HG03039 (cell line): Measurements from ENCODE around the gene CAMK2G.

ENCODE experiments used
- ATAC-seq: cut with Tn5 transposase; IDR thresholded peaks from one replicate; pipeline ENCODE4 v1.9.1; 2021; ENCODE audit warnings: mild to moderate bottlenecking, moderate library complexity; ENCODE audit not compliant: unreplicated experiment

Gene CAMK2G

DNA sequence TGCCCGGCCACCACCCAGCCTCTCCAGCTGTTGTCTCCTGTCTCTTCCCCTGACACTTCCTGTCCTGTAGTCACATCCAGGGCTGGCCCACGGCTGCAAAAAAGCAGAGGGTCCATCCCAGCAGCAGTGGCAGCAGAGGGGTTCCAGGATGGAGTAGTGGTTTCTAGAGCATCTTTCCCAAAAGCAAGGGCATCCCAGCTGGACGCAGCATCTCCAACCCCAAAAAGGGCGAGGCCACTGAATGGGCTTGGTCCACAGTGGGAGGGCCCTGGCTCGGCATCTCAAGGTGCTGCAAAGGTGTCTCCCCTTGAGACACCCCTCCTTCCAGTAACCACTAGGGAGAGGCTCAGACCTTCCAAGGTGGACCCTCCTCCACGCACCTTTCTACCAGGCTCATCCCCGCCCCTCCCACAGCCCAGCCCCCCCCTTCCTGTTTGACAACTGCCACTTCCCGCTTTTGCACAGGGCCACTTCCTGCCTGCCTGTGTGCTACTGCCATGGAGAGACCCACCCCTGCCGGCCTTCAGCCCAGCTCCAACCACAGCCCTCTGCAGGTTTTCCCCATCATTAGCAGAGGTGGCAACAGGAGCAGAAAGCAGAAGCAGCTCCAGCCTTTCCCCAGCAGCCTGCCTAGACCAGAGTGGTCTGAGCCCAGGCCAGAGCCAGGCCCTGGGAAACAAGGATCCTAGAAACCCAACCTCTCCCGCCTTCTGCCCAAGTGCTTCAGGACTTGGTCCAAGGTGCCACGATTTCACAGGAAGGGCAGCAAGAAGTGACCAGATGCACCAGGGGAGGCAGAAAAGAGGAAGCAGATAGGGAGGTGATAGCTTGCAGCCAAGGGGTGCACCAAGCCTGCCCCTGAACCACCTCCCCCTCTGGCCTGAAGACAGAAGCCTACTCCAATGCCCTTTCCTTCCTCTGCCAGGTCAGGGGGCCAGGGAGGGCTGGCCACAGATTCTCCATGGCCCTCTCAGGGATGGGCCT lies 8.6 kb downstream of the CAMK2G start:
- peak; percentile 65 for ATAC-seq

- no peak for ATAC-seq
Measured at GRCh38 chr10:73865107-73865458, 9.3 kb downstream of the CAMK2G start.

- ATAC-seq: no peak
Measured at GRCh38 chr10:73864229-73864628, 10.1 kb downstream of the CAMK2G start.

- ATAC-seq: no peak
Measured at GRCh38 chr10:73863039-73863817, 11.1 kb downstream of the CAMK2G start.

- ATAC-seq: no peak
Measured at GRCh38 chr10:73862011-73862410, 12.3 kb downstream of the CAMK2G start.

DNA sequence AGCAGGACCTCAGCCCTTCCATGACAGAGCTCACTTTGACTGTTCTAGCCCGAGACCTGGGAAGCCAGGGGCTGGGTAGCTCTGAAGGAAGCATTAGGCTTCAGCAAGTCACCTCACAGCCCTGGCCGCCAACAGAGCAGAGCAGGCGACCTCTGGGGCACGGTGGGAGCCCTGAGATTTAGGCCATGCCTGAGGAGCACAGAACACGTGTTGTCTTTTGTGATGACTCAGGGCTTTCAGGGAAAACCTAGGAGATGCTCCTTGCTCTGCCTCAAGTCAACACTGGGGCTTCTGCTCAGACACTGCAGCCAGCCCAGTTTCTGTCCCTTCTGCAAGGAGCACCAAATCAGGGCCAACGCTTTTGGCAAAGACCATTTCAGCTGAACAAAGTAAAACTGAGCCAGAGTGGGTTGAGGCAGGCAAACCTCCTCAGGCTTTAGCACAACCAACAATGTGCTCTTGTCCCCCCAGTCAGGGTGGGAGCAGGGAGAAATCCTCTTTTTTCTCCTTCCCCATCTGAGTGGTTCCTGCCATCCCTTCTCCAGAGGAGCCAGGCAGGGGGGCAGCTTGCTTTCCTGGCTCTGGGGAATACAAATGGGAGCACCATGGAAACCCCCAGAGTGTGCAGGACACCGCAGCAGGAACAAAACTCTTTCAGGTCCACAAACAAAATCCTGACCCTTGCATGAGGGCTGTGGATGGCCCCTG lies 14.4 kb downstream of the CAMK2G start:
- ATAC-seq: no peak

DNA sequence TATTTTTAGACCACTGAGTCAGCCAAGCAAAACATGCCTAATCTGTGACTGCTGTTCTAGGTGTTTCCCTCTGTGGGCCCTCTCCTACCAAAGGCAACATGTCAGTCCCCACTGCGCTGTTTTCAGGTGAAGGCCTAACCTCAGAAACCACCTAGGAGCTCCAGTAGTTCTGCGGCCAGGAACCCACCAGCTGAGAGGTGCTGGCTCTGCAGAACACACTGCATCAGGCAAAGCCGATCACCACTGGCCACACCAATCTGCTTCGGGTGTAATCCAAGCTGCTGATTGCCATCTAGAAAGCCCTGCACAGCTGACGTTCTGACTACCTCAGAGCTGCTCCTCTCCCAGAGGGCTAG lies 14.9 kb downstream of the CAMK2G start:
- no peak for ATAC-seq

GRCh38 chr10:73858750-73859427 lies 15.5 kb downstream of the CAMK2G start:
- ATAC-seq: no peak

DNA sequence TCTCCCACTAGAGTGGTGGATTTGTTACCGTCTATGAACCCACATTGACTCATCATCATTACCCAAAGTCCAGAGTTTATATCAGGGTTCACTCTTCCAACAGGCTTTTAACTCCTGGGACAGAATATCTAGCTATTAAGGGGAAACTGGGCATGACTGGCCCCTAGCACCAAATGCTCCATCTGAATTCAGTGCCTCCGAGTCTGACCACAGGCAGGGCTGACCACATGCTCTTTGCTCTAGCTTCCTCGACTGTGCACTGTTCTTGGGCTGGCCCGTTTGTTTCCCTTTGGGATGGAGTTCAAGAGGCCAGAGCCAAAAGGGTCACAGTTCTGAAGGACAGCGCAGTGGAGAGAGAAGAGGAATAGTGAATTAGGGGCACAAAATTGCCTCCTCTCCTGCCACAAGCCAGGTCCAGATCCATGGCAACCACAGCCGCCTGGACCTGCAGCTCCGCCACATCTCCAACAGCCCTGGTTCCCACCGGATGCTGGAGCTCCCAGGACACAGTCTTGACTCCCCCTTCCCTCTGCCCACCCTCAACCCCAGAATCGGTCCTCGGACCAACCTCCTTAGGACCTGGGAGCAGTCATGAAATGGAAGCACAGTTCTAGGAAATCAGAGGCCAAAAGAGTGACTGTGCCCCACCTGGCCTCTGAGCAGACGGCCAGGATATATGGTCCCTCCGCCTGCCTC lies 16.2 kb downstream of the CAMK2G start:
- no peak for ATAC-seq

GRCh38 chr10:73857446-73857845 lies 16.9 kb downstream of the CAMK2G start:
- ATAC-seq: no peak

- ATAC-seq: no peak
Measured at GRCh38 chr10:73856261-73856660, 18.1 kb downstream of the CAMK2G start.

GRCh38 chr10:73855413-73855812 lies 18.9 kb downstream of the CAMK2G start:
- no peak for ATAC-seq

- ATAC-seq: no peak
Measured at GRCh38 chr10:73854310-73854709, 20.0 kb downstream of the CAMK2G start.

DNA sequence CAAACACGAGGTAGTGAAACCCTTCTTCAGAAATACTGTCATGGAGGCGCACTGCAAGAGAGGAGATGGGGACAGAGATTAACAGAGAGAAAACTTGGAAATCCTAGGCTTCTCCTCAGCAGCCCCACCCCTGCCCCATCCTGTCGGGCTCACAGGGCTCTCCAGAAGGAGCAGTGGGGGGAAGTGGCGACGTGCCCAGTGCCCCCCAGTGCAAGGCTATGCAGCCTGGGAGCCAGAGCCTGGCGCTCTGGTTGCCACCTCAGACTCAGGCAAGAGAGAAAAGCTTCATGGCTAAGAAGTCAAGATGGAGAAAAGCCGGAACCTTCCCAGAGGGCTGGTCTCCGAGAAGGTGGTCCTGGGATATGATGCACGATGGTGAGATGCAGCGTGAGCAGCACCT lies 21.2 kb downstream of the CAMK2G start:
- ATAC-seq: no peak

DNA sequence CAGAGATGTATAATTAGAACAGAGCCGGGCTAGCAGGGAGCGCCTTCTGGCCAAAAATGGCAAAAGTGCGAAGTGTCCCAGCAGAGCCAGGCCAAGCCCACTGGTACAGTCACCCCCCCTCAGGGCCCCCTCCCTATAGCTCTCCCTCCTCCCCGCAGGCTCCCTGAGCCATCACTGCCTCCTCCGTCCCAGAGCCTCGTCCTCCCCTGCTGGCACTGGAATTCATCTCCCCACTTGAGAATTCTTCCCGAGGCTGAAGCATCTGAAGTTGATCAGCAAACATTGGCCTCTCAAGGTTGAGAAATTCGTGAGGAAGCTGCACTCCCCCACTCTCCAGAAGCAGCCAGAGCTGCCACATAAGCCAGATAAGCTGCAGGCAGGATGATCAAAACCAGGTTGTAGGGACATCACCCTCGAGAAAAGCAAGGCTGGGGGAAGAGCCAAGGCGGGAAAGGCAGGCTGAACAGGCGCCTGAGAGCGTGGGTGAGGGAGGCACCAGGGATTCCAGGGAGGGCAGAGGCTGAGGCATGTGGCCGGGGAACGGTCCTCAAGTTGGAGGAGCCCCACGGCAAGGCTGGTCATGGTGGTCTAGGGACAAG lies 23.4 kb downstream of the CAMK2G start:
- no peak for ATAC-seq

- ATAC-seq: no peak
Measured at GRCh38 chr10:73850211-73850610, 24.1 kb downstream of the CAMK2G start.

GRCh38 chr10:73848821-73849489 lies 25.4 kb downstream of the CAMK2G start:
- peak; percentile 72 for ATAC-seq

- no peak for ATAC-seq
Measured at GRCh38 chr10:73847031-73847430, 27.3 kb downstream of the CAMK2G start.

GRCh38 chr10:73843261-73843660 lies 31.1 kb downstream of the CAMK2G start:
- ATAC-seq: no peak
